GM21786 (cell line): ENCODE measurements around the gene SOD3.

Source experiments
- ATAC-seq: cut with Tn5 transposase; IDR thresholded peaks from one replicate; pipeline ENCODE4 v1.9.1; 2021; ENCODE audit not compliant: unreplicated experiment

The SOD3 gene

DNA sequence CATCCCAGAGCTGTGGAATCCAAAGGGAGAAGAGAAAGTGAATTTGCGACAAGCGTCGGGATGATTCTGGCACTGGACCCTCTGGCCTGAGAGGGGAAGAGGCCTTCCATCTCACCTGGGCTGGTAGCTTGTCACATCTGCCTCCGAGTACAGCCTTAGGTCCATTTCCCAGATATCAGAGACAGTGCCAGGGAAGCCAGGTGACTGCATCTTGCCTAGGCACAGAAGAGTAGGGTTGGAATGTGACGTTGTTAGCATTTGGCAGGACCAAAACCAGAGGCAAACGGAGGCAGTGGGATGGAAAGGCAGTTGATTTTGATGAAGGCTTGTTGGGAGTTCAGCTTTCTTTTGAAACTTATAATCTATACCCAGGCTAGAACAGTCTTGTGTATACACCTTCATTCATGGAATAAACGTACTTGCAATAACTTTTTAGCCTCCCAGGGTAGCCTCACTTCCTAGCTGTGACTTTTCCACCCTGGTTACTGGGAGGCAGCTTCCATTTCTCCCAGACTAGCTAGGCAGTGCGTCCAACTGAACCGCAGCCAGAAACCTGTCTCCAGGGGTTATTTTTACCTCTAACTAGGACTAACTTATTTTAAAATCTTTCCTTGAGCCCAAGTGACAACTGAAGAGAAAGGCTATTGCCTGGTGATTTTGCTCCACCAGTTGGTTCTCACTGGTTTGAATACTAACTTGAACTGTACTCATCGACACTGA lies 5.9 kb downstream of the SOD3 start:
- no peak for ATAC-seq

- no peak for ATAC-seq
Observed at GRCh38 chr4:24802648-24803047, 7.3 kb downstream of the SOD3 start.

DNA sequence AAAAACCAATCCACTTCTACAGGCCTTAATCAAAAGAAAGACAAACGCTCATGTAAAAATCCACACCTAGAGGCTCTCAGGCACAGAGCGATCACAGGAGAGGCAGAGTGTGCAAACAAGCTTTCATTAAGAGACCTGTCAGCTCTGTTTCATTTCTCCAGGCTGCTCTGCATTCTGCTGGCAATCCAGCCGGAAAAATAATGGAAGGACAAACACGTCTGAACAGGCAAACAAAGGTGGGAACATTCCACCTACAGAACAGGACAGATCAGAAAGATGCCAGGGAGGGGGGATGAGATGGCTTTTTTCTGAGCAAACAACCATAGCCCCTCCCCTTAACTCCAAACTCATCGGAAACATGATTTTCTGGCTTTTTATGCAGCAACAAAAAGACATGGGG lies 9.7 kb downstream of the SOD3 start:
- ATAC-seq: no peak

DNA sequence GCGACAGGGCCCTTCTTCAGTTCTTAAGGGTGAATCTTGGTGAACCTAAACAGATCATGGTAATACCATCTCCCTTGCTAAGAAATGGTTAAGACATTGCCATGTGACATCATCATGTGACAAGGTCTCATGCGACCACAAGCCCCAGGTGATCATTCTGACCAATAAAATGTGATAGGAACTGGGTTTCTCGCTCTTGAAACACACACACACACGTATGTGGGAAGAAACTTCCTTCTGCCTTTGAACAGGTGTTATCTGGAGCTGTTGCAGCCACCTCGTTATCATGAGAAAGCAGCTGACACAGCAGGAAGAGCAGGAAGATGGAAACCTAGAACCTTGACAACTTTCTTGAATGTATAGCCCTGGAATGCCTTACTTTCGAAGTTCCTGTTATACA lies 10.2 kb downstream of the SOD3 start:
- ATAC-seq: no peak

GRCh38 chr4:24806206-24806990 lies 11.0 kb downstream of the SOD3 start:
- ATAC-seq: no peak

DNA sequence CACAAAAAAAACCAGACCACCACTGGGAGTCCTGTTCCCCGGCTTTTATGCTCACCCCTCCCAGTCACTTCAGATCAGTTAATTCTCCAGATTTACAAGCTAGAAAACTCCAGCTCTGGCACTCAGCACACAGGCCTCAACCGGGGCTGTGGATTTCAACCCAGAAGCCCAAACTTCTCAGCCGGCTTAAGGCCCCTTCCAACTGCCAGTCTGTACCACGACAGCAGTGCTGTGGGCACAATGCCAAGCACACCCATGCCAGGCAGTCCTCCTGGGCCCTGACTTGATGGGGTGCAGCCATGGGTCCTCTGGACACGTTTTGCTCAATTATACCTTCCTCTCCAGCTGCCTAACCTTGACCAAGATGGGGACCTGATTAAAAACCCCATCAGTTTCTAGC lies 12.2 kb downstream of the SOD3 start:
- ATAC-seq: no peak

- ATAC-seq: no peak
Observed at GRCh38 chr4:24808261-24808660, 12.9 kb downstream of the SOD3 start.

- ATAC-seq: no peak
Observed at GRCh38 chr4:24808955-24809354, 13.6 kb downstream of the SOD3 start.

GRCh38 chr4:24809376-24809775 lies 14.0 kb downstream of the SOD3 start:
- ATAC-seq: no peak

GRCh38 chr4:24809815-24810405 lies 14.5 kb downstream of the SOD3 start:
- ATAC-seq: no peak

DNA sequence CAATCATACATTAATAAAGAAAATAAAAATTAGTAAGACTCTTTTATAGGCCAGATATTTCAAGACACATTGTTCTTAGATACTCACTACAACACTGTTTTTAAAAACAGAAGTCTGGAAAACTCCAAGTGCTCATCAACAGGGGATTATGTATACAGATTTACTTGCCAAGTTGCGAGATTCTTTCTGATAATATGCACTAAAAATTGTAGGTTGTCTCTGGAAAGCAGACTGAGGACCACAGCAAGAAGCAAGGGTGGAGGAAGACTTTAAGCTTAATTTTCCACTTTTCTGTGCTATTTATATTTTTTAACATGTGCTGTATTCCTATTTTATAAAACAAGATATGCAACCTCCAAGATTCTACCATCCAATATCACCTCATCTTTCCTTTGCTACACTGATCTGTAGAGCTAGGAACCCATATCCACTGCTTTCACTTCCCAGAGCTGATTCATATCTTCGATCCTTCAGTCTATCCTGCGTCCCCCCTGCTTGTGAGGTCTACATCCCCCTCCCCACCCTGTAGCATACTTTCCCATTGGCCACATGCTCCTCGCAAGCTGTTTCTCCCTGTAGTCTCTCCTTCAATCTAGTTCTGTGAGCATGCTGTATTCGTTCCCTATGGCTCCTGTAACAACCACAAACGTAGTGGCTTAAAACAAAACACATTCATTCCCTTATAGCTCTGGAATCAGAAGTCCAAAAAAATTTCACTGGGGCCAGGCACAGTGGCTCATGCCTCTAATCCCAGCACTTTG lies 15.7 kb downstream of the SOD3 start:
- ATAC-seq: no peak

- no peak for ATAC-seq
Observed at GRCh38 chr4:24813732-24814131, 18.4 kb downstream of the SOD3 start.

GRCh38 chr4:24816797-24817196 lies 21.4 kb downstream of the SOD3 start:
- no peak for ATAC-seq

GRCh38 chr4:24820541-24820940 lies 25.2 kb downstream of the SOD3 start:
- ATAC-seq: no peak

DNA sequence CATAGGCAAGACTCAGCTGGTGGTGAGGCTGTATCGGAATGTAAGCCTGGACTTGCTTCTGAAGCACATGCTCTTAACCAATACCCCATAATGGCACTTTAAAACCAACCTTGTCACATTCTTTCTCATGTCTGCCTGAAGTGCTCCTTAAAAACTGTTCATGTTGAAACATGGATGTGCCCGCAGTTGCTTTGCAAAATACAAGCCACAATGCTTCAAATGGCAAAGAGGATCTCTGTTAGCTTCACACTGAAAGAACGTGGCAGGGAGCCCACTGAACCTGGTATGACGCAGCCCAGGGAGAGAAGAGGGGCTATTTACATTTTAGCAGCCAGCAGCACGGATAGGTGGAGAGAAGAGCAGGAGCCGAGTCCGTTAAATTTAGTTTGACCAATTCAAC lies 29.3 kb downstream of the SOD3 start:
- no peak for ATAC-seq

DNA sequence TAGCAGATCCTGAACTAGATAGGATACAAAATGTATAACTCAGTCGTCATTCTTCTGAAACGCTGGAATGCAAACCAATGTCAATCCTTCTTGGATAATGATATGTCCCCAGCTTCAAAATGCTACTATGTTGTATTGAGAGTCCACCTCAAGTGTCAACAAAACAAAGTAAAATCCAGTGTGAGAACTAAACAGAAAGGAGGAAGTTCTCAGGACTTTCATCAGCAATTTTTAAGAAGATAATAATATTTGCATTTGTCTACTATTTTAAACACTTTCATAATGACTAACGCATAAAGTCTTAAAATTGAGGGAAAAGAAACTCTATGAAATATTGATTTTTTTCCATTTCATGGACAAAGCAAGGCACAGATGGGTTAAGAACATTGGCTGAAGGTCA lies 36.3 kb downstream of the SOD3 start:
- ATAC-seq: no peak

GRCh38 chr4:24835696-24836095 lies 40.3 kb downstream of the SOD3 start:
- no peak for ATAC-seq

- ATAC-seq: no peak
Observed at GRCh38 chr4:24836661-24837242, 41.4 kb downstream of the SOD3 start.

DNA sequence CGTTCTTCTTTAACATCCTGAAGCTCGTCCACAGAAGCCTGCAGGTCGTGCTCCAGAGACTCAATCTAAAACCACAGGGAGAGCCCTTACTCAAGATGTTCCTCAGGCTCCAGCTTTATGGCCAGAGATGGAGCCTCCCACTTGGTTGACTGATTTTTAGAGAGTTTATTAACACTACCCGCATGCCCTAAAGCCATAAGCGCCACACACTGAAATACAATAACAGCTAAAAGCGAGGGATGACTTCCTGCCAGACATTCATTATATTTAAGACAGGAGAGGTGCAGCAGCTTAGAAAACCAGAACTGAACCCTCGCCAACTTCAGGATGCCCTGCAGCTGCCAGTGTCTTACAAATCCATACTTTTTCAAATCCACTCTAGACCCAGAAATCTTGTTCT lies 42.0 kb downstream of the SOD3 start:
- ATAC-seq: no peak

GRCh38 chr4:24837781-24838180 lies 42.4 kb downstream of the SOD3 start:
- ATAC-seq: no peak

DNA sequence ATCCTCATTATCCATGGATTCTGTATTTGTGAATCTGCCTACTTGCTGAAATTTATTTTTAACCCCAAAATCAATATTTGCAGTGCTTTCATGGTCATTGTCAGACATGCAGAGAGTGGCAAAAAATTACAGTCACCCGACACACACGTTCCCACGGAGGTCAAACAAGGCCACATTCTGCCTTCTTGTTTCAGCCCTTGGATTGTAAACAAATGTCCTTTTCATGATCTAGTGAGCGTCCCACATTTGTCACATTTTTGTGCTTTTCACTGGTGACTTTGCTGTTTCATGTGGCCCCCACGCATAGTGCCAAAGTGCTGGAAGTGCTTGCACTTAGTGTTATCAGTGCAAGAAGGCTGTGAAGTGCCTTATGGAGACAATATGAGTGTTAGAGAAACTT lies 45.0 kb downstream of the SOD3 start:
- no peak for ATAC-seq
